Measurements from ENCODE around the gene ENPEP. TPM values are rescaled to one million over a fixed set of nuclear protein-coding genes. Genes with fewer than 3 reads are reported as not detected.

ENPEP gene
- total RNA-seq, 2 experiments from 2014 or later = 0.21 TPM; not detected in 1

- Histone ChIP-seq H3K9me2 (ENCODE audit: insufficient read depth, low read length) (no peaks in the 10 kb centered on the region), H3K4me3 (ENCODE audit: low read depth, low read length, poor library complexity, severe bottlenecking) (no peak overlapping the region), H3K27ac (ENCODE audit: low read depth, low read length, poor library complexity, severe bottlenecking) (no peak overlapping the region), H4K20me1 (ENCODE audit: insufficient read depth, low read length) (no peaks in the 10 kb centered on the region), H3K9me3 (ENCODE audit: low read length) (no peaks in the 10 kb centered on the region), H3K36me3 (ENCODE audit: insufficient read depth, low read length) (no peaks in the 10 kb centered on the region), H3K4me2 (ENCODE audit: low read length) (no peak overlapping the region), H3K79me2 (ENCODE audit: insufficient read depth, low read depth, low read length) (no peaks in the 10 kb centered on the region), H2AFZ (ENCODE audit: low read length) (no peak overlapping the region), H3K4me1 (ENCODE audit: insufficient read depth, low read length, poor library complexity, severe bottlenecking) (no peaks in the 10 kb centered on the region)
- no TSS peak for BruUV-seq (replicated peaks)
- DNase-seq (ENCODE audit: low spot score) = no peak
- TF ChIP-seq EZH2phosphoT487 (IDR thresholded peaks at IDR 0.05; ENCODE audit: borderline replicate concordance, low read depth, low read length) (no peak), CTCF (conservative IDR thresholded peaks at IDR 0.05; ENCODE audit: low read length) (no peak)
- ChIA-PET CTCF (ENCODE audit: unreplicated experiment) (no interaction called here), POLR2A (no interaction called here)
- intact Hi-C loops (cut with micrococcal nuclease; ENCODE audit: unreplicated experiment) = no loop called here
Measured at GRCh38 chr4:110460074-110460746, 15.7 kb upstream of the ENPEP start.

GRCh38 chr4:110467400-110467799 is 8.6 kb upstream of the ENPEP start:
- H3K9me3 ChIP-seq (ENCODE audit: low read length) = no peaks in the 10 kb centered on the region
- H3K4me2 ChIP-seq (ENCODE audit: low read length) = no peak overlapping the region
- H3K36me3 ChIP-seq (ENCODE audit: insufficient read depth, low read length) = no peaks in the 10 kb centered on the region
- intact Hi-C loops (cut with micrococcal nuclease; ENCODE audit: unreplicated experiment) = no loop called here
- CTCF ChIA-PET (ENCODE audit: unreplicated experiment) = no interaction called here
- H3K4me1 ChIP-seq (ENCODE audit: insufficient read depth, low read length, poor library complexity, severe bottlenecking) = no peaks in the 10 kb centered on the region
- no peak overlapping the region for H3K4me3 ChIP-seq (ENCODE audit: low read depth, low read length, poor library complexity, severe bottlenecking)
- no peaks in the 10 kb centered on the region for H4K20me1 ChIP-seq (ENCODE audit: insufficient read depth, low read length)
- TF ChIP-seq CTCF (conservative IDR thresholded peaks at IDR 0.05; ENCODE audit: low read length) (no peak), EZH2phosphoT487 (IDR thresholded peaks at IDR 0.05; ENCODE audit: borderline replicate concordance, low read depth, low read length) (no peak)
- peak; percentile 21 for DNase-seq (ENCODE audit: low spot score)
- no peak overlapping the region for H2AFZ ChIP-seq (ENCODE audit: low read length)
- BruUV-seq (replicated peaks) = no TSS peak
- no peak overlapping the region for H3K27ac ChIP-seq (ENCODE audit: low read depth, low read length, poor library complexity, severe bottlenecking)
- no peaks in the 10 kb centered on the region for H3K9me2 ChIP-seq (ENCODE audit: insufficient read depth, low read length)
- POLR2A ChIA-PET = interaction anchor here (1.1 kb wide), 1 partner anchor 158 kb away, joined by 3 read pairs; no protein-coding TSS in a partner anchor
- no peaks in the 10 kb centered on the region for H3K79me2 ChIP-seq (ENCODE audit: insufficient read depth, low read depth, low read length)

GRCh38 chr4:110472583-110473329 is 3.2 kb upstream of the ENPEP start:
- Histone ChIP-seq H4K20me1 (ENCODE audit: insufficient read depth, low read length) (no peaks in the 10 kb centered on the region), H3K79me2 (ENCODE audit: insufficient read depth, low read depth, low read length) (no peaks in the 10 kb centered on the region), H3K36me3 (ENCODE audit: insufficient read depth, low read length) (no peaks in the 10 kb centered on the region), H3K9me2 (ENCODE audit: insufficient read depth, low read length) (no peaks in the 10 kb centered on the region), H3K4me3 (ENCODE audit: low read depth, low read length, poor library complexity, severe bottlenecking) (no peak overlapping the region), H3K4me1 (ENCODE audit: insufficient read depth, low read length, poor library complexity, severe bottlenecking) (no peaks in the 10 kb centered on the region), H3K4me2 (ENCODE audit: low read length) (no peak overlapping the region), H3K9me3 (ENCODE audit: low read length) (no peaks in the 10 kb centered on the region), H3K27ac (ENCODE audit: low read depth, low read length, poor library complexity, severe bottlenecking) (no peak overlapping the region), H2AFZ (ENCODE audit: low read length) (no peak overlapping the region)
- no peak for TF ChIP-seq CTCF (conservative IDR thresholded peaks at IDR 0.05; ENCODE audit: low read length)
- TF ChIP-seq EZH2phosphoT487 (IDR thresholded peaks at IDR 0.05; ENCODE audit: borderline replicate concordance, low read depth, low read length) = no peak
- intact Hi-C loops (cut with micrococcal nuclease; ENCODE audit: unreplicated experiment) = no loop called here
- BruUV-seq (replicated peaks) = no TSS peak
- POLR2A ChIA-PET = no interaction called here
- CTCF ChIA-PET (ENCODE audit: unreplicated experiment) = no interaction called here
- DNase-seq (ENCODE audit: low spot score) = no peak
